Measurements from ENCODE around the gene MIF.

GRCh38 chr22:23909296-23909898, 15.2 kb downstream of the MIF start:
- TF ChIP-seq, protein P1, sequence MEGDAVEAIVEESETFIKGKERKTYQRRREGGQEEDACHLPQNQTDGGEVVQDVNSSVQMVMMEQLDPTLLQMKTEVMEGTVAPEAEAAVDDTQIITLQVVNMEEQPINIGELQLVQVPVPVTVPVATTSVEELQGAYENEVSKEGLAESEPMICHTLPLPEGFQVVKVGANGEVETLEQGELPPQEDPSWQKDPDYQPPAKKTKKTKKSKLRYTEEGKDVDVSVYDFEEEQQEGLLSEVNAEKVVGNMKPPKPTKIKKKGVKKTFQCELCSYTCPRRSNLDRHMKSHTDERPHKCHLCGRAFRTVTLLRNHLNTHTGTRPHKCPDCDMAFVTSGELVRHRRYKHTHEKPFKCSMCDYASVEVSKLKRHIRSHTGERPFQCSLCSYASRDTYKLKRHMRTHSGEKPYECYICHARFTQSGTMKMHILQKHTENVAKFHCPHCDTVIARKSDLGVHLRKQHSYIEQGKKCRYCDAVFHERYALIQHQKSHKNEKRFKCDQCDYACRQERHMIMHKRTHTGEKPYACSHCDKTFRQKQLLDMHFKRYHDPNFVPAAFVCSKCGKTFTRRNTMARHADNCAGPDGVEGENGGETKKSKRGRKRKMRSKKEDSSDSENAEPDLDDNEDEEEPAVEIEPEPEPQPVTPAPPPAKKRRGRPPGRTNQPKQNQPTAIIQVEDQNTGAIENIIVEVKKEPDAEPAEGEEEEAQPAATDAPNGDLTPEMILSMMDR (conservative IDR thresholded peaks at IDR 0.05; ENCODE audit: low read length): no peak
- TF ChIP-seq EZH2phosphoT487 (IDR thresholded peaks at IDR 0.05; ENCODE audit: borderline replicate concordance): no peak
